ENCODE measurements around the gene ADAM15.

ADAM15 gene

DNA sequence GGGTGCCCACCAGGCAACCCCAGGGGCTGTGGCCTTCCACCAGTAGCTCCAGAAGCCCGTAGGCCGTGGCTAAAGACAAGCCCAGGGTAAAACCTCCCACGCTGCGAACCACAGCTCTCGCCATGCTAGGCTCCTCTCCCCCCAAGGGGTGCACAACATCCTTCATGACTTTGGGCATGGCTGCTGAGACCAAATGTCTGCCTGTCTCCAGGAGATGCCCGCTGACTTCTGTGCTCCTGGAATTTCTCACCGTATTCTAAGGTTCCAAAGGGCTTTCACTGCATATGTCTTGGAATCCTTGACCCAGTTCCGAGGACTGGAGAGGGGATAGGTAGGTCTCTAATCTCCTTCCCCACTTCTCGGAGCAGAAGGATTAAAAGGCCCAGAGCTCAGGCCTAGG, 17.6 kb upstream of the ADAM15 start, which contains the start of the genes DCST1 and DCST2:
DCST1 (plus strand) TSS at position 301 of the 400 bp plus-strand sequence. CDS start 213 bp downstream, outside the sequence.
DCST2 (minus strand) TSS at position 258 of the 400 bp plus-strand sequence; CDS start at position 178, 80 bp downstream.
- no peak for DNase-seq

DNA sequence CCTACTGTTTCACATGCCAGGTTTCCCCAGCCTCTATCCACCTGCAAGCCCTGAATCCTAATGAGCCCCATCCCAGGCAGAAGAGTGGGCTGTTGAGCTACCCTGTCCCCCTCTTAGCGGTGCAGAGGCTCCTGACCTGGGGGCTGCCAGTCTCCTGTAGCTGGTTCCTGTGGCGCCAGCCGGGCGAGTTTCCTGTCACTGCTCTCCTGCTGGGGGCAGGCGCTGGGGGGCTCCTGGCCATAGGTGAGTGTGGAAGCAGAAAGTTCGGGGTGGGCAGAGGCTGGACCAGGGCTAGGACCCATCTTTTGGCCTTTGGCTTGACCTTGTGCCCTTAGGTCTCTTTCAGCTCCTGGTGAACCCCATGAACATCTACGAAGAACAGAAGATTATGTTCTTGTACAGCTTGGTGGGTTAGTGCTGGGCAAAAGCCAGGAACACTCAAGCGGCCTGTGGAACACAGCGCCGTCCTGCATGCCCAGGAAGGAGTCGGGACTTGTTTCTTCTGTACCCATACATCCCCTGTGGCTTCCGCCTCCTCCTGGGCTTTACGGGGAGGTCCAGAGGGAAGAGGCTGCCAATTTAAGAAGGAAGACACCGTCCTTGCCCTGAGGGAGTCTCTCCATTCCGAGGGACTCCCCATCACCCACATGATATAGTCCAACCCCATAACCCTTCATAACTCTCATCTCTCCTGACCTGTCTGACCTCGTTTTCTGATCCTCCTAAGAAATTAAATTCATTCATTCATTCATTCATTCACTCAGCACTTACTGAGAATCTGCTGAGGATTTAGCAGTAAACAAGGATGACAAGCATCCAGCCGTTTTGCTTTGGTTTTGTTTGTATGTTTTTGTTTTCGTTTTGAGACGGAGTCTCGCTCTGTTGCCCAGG, 16.6 kb upstream of the ADAM15 start:
- no peak for DNase-seq

DNA sequence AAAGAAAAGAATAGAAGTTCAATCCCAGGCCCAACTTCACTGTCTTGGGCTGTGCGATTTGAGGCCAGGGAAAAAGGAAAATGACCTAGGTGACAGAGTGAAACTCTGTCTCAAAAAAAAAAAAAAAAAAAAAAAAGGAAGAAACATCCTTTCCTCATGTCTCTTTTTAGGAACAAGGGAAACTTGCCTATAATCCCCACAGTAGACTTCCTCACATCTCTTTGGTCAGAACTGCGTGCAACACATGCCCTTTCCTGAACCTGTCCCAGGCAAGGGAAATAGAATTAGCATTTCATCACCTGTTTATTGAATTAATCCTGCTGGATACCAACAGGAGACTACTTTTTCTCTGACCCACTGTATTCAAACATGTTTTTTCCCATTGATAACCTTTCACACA, 15.2 kb upstream of the ADAM15 start:
- DNase-seq = no peak

DNA sequence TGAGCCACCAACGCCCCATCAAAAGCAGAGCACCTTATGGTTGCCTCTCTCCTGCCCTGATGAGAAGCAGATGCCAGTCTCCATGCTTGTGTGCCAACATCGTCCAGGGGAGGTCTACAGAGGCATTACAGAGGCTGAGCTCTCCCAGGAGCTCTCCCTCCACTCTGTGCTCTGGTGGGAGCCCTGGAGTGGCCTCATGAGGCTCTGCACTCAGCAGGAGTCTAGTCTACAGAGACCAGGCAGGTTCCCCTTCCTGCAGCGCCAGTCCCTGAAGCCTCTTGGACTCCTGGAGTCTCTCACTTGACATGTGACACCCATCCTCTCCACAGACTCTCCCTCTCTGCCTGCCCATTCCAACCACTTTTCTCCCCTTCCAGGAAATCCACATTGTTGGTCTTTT, 14.1 kb upstream of the ADAM15 start:
- no peak for DNase-seq

DNA sequence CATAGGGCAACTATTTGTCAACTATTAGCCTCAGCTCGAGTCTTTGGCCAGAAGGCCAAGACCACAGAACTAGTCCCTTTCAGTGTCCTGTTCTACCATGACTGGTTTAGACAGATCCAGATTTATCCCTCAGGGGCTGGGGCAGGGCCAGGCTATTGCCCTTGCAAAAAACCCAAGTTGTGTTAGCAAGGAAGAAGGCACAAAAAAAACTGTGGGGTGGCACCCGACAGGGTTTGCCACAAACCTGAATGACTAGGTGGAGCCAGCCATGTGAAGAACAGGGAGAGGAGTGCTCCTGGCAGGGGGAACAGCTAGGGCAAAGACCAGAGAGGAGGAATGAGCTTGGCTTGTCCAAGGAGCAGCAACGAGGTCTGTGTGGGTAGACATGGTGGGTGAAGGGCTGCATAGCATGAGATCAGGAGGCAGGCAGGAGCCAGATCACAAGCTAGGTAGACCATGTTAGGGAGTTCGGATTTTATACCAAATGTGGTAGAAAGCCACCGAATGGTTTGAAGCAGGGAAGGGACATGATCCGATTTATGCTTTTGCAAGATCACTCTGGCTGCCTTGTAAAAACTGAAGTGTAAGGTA, 13.2 kb upstream of the ADAM15 start:
- no peak for DNase-seq

DNA sequence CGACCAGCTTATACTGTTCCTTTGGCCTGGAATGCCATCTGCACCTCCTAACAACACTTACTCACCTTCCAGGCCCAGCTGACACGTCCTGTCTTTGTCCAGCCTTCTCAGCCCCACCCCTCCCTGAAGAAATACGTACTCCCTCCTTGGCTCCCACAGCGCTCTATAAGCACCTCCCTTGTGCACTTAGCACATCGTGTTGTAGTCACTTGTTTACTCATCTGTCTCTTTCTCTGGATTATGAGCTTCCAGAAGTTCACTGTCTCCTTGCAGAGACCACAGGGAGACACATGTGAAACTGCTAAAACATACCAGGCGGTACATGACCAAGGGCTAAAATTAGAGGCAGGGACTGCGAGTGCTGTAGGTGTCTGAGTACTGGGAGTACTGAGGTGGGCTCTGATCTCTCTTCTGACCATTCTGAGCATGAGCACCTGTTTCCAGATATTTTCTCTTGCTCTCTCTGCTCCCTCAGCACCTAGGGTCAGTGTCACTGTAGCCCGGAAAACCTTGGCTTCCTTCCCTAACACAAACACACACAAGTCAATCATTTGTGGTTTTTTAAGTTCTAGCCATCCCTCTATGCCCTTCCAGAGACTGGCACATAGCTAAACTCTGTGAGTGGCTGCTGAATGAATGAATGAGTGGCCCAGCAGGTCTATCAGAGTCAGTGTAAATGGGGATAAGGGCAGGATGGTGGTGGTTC, 12.4 kb upstream of the ADAM15 start:
- DNase-seq = peak; percentile 38

DNA sequence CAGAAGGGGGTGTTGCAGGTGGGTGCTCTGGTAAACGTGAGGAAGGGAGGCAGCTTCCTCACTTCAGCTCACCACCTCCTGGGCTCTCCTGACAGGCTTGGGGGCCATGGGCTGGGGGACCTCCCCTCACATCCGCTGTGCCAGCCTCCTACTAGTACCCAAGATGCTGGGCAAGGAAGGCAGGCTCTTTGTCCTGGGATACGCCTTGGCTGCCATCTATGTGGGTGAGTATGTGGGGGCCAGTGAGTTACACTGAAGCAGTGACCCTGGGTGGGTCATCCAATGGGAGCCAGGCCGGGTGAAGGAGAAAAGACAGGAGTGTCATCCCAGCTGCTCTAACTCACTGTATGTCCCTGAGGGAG, 11.8 kb upstream of the ADAM15 start:
- no peak for DNase-seq

DNA sequence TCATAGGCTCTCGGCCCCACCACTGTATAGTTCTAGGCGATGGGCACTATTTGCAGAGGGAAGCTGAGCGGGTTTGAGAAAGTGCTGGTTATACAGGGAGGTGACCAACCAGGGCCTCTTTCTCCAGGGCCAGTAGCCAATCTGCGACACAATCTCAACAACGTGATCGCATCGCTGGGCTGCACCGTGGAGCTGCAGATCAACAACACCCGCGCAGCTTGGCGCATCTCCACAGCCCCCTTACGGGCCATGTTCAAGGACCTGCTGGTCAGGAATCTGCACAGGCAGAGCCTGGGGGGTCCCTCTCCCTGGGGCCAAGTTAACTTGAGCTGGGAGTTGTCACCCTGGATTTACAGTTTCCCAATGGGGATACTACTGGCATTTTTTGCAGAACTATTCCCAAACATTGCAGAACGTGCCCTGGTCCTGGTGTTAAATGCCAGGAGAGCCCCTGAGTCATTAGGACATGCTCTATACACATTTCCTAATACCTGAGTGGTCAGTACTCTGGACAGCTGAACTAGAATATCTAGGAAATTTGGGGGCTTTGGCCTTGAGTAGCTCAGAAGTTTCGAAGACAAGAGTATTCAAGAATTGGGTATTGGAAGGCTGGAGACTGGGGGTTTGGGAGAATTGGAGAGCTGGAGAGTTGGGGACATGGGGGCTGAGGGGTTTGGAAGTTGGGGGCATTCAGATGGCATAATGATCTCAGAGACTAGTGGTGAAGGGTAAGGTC, 10.6 kb upstream of the ADAM15 start:
- no peak for DNase-seq

DNA sequence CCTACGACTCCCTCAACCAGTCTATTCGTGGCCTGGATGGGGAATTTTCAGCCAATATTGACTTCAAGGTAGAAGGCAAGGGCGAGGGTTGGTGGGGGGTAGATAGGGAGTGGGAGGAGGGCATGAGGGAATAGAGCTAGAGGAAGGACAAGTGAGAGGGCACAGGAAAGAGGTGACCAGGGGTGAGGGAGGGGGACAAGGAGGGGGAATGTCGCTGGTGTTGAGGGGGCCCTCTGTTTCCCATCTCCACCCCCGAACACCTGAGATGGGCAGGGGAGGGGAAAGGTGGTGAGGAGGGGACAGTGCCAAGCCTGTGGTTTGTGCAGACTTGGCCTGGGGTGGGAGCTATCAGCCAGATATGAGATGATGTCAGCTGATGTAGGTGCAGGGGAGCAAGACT, 8.3 kb upstream of the ADAM15 start:
- no peak for DNase-seq

DNA sequence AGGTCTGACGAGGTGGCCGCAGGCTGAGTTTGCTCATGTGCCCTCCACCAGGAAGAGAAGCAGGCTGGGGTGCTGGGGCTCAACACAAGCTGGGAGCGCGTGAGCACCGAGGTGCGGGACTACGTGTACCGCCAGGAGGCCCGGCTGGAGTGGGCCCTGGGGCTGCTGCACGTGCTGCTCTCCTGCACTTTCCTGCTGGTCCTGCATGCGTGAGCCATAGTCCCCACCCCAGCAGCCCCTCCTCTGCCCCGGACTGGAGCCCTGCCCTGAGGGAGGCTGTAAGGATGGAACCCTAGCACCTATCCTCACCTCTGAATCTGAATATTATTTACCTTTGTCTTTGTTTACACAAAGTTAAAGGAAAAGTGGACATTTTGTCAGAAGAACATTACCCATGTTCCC, 7.8 kb upstream of the ADAM15 start:
- DNase-seq = no peak

DNA sequence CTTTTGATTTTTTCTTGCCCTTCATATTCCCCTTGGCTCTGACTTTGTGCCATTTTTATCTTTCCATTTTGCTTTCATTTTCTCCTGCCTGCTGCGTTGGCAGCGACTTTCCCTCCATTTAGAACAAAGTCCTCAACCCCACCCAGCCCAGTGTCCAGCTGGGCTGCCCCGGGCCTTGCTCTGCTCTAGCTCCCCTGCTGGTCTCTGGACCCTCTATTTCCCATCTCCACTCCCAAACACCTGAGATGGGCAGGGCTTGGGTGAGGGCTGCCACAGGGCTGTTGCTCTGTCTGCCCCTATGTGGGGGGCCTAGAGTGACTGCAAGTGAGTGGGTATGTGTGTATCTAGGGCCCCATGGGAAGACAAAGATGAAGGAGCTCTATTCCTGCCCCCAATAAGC, 7.3 kb upstream of the ADAM15 start:
- DNase-seq = no peak

DNA sequence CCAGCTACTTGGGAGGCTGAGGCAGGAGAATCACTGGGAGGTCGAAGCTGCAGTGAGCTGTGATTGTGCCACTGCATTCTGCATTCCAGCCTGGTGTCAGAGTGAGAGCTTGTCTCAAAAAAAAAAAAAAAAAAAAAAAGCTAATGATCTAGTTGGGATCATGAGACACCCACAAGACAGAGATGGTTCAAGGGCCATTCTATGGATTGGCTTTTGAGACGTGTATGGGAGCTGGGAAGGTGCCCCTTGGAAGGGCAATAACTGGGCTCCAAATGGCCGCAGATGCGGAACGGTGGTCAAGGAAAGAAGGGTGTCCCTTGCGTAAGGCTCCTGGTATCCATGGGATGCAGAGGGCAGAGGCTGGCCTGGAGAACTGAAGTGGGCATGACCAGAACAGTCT, 6.8 kb upstream of the ADAM15 start:
- no peak for DNase-seq

DNA sequence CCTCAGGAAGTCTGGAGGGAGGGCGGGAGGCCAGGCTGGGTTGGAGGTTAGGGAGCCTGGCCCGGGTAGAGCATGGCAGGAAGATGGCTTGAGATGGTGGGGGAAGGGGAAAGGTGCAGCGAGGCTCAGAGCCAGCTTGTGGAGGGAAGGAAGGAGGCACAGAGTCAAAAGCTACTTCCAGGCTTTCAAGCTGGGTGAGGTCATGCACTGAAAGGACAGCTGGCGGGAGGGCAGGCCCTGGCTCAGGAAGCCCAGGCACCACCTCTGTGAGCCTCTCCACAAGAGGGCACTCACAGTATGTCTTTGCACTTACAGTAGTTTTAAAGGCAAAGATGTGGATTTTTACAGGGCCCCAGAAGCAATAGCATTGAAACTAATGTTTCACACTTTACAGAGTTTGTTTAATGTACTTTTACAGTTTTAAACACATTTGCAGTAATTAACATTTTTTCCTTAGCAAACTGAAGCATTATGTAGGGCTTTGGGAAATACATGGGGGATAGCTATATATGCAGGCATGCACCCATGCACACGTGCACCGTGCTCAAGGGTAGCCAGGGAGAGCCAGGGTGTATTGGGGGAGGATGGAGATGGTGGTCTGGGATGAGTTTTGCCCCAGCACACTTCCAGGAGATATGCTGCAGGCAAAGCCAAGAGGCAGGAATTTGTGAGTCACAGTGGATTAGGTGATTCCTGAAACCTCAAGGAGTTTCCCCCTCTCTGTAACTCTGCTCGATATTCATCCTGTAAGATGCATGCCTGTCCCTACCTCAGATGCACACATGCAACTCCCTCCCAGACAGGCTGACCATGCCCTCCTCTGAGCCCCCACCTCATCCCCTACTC, 6.1 kb upstream of the ADAM15 start:
- DNase-seq = peak; percentile 85

DNA sequence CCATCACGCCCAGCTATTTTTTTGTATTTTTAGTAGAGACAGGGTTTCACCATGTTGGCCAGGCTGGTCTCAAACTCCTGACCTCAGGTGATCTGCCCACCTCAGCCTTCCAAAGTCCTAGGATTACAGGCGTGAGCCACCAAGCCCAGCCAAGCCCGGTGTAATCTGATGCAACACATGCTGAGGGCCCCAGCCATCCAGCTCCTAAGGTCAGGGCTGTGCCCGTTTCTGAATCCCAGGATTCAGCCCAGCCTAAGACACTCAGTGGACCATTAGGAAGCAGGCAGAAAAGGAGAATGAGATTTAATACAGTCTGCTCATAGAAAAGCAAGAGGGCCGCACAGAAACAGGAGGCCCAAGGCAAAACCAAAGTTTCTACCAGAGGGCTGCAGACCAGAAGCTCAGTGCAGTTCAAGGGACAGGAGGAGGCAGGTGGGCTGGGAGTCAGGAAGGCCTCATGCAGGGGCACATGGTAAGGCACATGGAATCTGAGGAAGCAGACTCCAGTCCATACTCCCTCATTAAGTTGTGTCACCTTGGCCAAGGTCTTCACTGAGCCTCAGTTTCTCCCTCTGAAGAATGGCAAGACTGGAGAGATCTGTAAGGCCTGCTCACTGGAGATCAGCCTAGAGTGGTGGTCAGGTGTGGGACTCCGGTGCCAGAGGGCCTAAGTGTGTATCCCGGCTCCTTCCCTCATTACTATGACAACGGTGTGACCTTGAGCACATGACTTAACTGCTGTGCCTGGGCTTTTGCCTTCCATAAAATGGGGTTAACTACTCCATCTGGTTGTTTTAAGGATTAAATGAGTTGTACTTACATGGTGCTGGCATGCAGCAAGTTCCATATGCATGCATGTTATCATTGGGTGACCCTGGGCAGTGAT, 2.4 kb upstream of the ADAM15 start:
- DNase-seq = no peak

DNA sequence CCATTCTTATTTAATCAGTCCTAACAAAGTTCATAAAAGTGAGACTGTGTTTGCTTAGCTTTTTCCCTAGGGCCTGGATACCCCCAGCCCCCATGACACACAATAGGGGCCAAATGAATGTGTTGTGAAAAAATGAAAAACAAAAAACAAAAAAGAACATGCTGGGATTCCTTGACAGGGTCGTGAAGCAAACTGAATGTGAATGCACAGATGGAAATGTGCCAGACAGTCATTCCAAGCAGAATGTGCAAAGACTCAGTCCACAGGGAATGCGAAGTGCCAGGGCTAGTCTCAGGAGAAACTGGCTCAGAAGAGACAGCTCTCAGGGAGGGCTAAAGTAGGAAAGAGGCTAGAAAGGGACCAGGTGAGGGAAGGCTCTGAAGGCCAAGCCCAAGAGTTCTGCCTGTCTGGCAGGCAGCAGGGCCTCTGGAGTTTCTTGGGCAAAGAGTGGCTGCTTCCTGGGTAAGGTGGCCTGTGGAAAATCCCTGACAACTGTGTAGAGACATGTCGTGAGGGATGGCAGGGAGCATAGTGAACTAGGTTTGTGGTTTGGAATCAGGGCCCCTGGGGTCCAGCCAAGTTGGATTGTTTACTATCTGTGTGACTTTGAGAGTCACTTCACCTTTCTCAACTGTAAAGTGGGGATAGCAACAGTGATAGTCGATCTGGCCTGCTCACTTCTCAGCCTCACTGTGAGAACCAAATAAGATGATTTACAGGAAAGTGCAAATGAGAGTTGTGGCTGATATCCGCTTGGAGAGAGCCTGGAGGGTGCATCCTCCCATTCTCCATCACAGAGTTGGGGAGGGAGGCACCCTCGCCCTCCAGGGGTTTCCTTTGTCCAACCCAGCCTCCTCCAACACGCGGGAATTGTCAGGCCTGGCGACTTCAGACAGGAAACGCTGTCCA, 1.2 kb upstream of the ADAM15 start:
- peak; percentile 75 for DNase-seq

DNA sequence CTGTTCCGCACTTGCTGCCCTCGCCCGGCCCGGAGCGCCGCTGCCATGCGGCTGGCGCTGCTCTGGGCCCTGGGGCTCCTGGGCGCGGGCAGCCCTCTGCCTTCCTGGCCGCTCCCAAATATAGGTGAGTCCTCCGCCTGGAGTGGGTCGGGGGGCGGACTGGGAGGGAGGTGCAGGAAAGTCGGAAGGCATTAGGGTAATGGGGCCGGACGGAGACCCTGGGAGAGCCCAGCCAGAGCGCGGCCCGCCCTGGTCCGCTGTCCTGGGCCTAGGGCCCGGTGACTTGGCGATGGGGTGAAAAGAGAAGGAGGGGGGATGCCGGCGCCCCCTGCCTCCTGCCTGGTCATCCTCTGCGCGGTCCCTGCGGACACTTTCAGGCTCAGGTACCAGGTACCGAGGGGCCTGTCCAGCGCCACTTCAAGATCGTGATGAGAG, 243 bp downstream of the ADAM15 start:
- no peak for DNase-seq

DNA sequence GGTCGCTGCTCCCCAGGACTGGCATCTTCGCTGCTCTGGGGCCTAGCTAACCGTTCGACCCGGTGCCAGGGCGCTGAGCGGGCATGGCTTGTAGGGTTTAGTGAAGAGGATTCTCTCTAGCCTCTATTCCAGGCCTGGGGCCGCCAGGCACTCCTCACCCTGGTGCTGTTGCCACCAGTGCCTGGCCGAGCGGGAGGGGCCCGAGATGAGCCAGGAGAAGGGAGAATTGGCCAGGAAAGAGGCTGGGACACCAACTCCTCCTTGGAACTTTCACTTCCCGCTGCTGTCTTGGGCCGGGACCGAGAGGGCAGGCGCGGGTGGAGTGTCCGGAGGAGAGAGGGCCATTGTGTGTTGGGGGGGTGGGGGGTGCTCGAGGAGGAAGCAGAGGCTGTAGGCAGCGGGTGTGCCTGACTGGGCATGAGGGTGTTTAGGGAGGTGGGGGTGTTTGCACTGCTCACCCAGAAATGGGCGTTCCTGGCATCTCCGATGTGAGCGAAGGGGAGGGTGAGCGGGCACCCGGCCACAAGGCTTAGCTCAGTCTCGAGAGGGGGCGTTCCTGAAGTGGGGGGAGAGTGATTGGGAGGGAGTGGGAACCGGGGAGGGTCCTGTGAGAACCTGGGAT, 772 bp downstream of the ADAM15 start:
- peak; percentile 54 for DNase-seq

DNA sequence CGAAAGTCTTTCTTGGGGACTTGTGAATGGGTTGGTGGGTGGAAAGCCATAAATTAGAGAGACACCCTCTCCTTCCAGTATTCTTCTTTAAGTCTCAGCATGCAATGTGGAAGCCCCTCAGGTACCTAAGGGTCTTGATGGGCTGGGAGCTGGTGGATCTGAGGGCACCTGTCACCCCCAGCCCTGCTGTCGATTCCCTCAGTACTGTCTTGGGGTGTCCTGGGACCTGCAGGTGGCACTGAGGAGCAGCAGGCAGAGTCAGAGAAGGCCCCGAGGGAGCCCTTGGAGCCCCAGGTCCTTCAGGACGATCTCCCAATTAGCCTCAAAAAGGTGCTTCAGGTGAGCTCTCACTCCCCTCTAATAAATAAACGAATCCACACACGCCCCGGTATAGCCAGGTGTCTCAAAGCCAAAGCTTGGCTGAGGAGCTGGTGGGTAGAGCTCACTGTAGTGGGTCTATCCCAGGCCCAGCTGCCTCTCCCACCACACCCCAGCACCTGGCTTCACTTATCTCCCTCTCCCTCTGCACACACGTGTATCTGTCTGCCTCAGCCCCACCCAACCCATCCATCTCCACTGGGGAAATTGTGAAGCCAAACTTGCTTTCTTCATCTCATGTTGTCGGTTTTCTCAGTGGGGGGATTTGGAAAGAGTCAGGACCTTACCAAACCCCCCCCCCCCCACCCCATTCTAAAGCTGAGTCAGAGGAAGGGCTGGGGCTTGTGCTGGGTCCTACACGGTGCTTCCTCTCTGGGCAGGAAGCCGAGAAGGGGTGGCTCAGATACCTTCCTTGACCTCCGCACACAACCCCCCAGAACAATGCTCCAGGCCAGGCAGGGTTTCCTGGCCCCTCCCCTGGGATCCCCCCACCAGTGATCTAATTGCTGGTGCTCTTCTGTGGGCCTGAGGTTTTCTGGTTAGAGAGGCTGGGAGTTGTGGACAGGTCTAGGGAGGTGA, 1.6 kb downstream of the ADAM15 start:
- DNase-seq = no peak
